Heart left ventricle (tissue), 13 donors: ENCODE measurements around the gene HDGFL2.

ENCODE experiments used
- POLR2A ChIP-seq, 2 donors: fragments of 450-650 bp; IDR thresholded peaks; one replicate each; pipeline ENCODE4 v1.6.1; 2017; ENCODE audit warnings: antibody characterized with exemption in 2 of 2, mild to moderate bottlenecking in 2 of 2, moderate library complexity in 2 of 2
- TF ChIP-seq, protein P1 (sequence below), 12 donors: fragments of 200-600 bp; sonication (generic) in 4 of 12; IDR thresholded peaks; one replicate each; pipeline versions ENCODE4 v1.5.0 to v1.8.0; 2018 to 2022; ENCODE audit warnings: antibody characterized with exemption in 12 of 12, mild to moderate bottlenecking in 5 of 12
- donor health status: ischemic (EF 13 %, LVEDD 7.1; RV severe dilation, severe dysfunction).
- donor health status: DM: no; HTN: yes; CAD: no.
- donor health status: DM: no; HTN: no; CAD: no.
- donor health status: ischemic (EF 25% LVEDD 6.9; RV normal size, moderate dysfunction).
- donor health status: ischemic (EF 25% LVEDD 5.7; RV mildly dilated, moderate dysfunction).
- donor health status: ischemic (EF 35%, LVEDD 5.7; RV mildly dilated, moderate dysfunction).
- donor health status: nonischemic (EF 11% LVEDD 7.7; RV severe dilation, severe dysfunction).
- donor health status: DM: yes; HTN: yes; CAD: no.
- donor health status: PGD.
- donor health status: ischemic (EF 29% LVEDD 5.4; RV normal size, mild dysfunction).
- donor health status: nonischemic (EF 23%, LVEDD 6.1; RV moderate dilation, normal function).

DNA sequence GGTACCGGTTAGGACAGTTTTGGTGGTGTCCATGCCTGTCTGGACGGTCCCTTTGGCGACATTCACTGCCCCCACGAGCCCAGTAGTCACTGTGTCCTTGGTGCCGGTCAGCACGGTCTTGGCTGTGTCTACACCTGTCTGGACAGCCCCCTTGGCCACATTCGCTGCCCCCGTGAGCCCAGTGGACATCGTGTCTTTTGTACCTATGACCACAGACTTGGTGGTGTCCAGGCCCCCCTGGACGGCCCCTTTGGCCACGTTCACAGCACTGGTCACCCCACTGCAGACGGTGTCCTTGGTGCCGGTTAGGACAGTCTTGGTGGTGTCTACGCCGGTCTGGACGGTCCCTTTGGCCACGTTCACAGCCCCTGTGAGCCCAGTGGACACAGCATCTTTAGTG lies 40.0 kb downstream of the HDGFL2 start:
- TF ChIP-seq, protein P1, sequence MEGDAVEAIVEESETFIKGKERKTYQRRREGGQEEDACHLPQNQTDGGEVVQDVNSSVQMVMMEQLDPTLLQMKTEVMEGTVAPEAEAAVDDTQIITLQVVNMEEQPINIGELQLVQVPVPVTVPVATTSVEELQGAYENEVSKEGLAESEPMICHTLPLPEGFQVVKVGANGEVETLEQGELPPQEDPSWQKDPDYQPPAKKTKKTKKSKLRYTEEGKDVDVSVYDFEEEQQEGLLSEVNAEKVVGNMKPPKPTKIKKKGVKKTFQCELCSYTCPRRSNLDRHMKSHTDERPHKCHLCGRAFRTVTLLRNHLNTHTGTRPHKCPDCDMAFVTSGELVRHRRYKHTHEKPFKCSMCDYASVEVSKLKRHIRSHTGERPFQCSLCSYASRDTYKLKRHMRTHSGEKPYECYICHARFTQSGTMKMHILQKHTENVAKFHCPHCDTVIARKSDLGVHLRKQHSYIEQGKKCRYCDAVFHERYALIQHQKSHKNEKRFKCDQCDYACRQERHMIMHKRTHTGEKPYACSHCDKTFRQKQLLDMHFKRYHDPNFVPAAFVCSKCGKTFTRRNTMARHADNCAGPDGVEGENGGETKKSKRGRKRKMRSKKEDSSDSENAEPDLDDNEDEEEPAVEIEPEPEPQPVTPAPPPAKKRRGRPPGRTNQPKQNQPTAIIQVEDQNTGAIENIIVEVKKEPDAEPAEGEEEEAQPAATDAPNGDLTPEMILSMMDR (IDR thresholded peaks at IDR 0.05): no peak
- no peak for TF ChIP-seq POLR2A (IDR thresholded peaks at IDR 0.05)
